Endodermal cell (in vitro differentiated cells): Measurements from ENCODE around the gene ANKRD24. TPM values are rescaled to one million over a fixed set of nuclear protein-coding genes. Genes with fewer than 3 reads are reported as not detected.
"Not testable (repeated sequence)": the region's sequence is repeated elsewhere in the genome, so short reads cannot be mapped to it uniquely, and the experiment has no call there.

Experiments used
- DNase-seq: peaks from one replicate; pipeline ENCODE4 v3.0.0-alpha.2; 2017
- H3K27ac ChIP-seq: 2 replicates; pipeline ENCODE4 v1.5.1; 2013; ENCODE audit warnings: mild to moderate bottlenecking, low read depth, low read length, moderate library complexity
- H3K27me3 ChIP-seq: 2 replicates; pipeline ENCODE4 v1.6.1; 2013; ENCODE audit warnings: mild to moderate bottlenecking, low read length, moderate library complexity; ENCODE audit not compliant: insufficient read depth, control insufficient read depth, poor library complexity, severe bottlenecking
- H3K36me3 ChIP-seq: 2 replicates; pipeline ENCODE4 v1.7.0; 2013; ENCODE audit warnings: mild to moderate bottlenecking, low read length, moderate library complexity; ENCODE audit not compliant: control insufficient read depth, insufficient read depth
- H3K4me1 ChIP-seq: one replicate; pipeline ENCODE4 v1.7.0; 2013; ENCODE audit warnings: low read length; ENCODE audit not compliant: control insufficient read depth, insufficient read depth
- H3K4me3 ChIP-seq: 2 replicates; pipeline ENCODE4 v1.5.1; 2013; ENCODE audit warnings: mild to moderate bottlenecking, low read length, moderate library complexity
- H3K9ac ChIP-seq: 2 replicates; pipeline ENCODE4 v1.6.1; 2013; ENCODE audit warnings: mild to moderate bottlenecking, low read length, moderate library complexity; ENCODE audit not compliant: poor library complexity, severe bottlenecking; ENCODE audit errors: extremely low read depth
- H3K9me3 ChIP-seq: 2 replicates; pipeline ENCODE4 v1.6.1; 2013; ENCODE audit warnings: mild to moderate bottlenecking, low read length, moderate library complexity; ENCODE audit not compliant: control insufficient read depth
- H3K27ac Mint-ChIP-seq: 2 replicates; pipeline ENCODE4 v1.8.0; 2020; ENCODE audit warnings: mixed read lengths
- H3K27me3 Mint-ChIP-seq: 2 replicates; pipeline ENCODE4 v1.8.0; 2021; ENCODE audit warnings: mild to moderate bottlenecking, mixed read lengths; ENCODE audit not compliant: insufficient read depth
- H3K36me3 Mint-ChIP-seq: 2 replicates; pipeline ENCODE4 v1.8.0; 2020; ENCODE audit warnings: low read depth, mixed read lengths
- H3K4me1 Mint-ChIP-seq: 2 replicates; pipeline ENCODE4 v1.8.0; 2020; ENCODE audit warnings: mixed read lengths
- H3K4me3 Mint-ChIP-seq: 2 replicates; pipeline ENCODE4 v1.8.0; 2020; ENCODE audit warnings: mild to moderate bottlenecking, moderate library complexity, mixed read lengths
- H3K9me3 Mint-ChIP-seq: 2 replicates; pipeline ENCODE4 v1.8.0; 2020; ENCODE audit warnings: mild to moderate bottlenecking, mixed read lengths
- CTCF ChIP-seq: fragments of 200-600 bp; sonication (generic); conservative IDR thresholded peaks from 2 replicates; pipeline ENCODE4 v1.5.0; 2021; ENCODE audit warnings: antibody characterized with exemption, mild to moderate bottlenecking
- WGBS, 2 experiments: methylation state at CpG; one replicate each; pipeline versions ENCODE4 v1.1.5 to v1.1.7; 2013; ENCODE audit warnings: missing lambda C conversion rate in 2 of 2, mixed read lengths in 1 of 2; ENCODE audit not compliant: insufficient coverage in 1 of 2, insufficient read length in 1 of 2; 5-methylcytosine and 5-hydroxymethylcytosine counted together
- total RNA-seq, 2 donors: library from RNA; stranded (reverse); fragmentation: NEBNext Ultra II Directional in 1 of 2; extraction: Animal tissue kit (Norgen Biotek cat#: 25700) in 1 of 2; gene quantifications; 2 replicates in 1 of 2; 3 replicates in 1 of 2; pipeline ENCODE4 v1.2.1, GENCODE V29; 2021

The ANKRD24 gene
- total RNA-seq, 2 donors from 2014 or later = 0.77 to 2.0 TPM

GRCh38 chr19:4268816-4269430, 86.4 kb downstream of the ANKRD24 start:
- TF ChIP-seq CTCF = no peak
- Histone ChIP-seq H3K27ac (no peak overlapping the region), H3K4me3 (no peak overlapping the region), H3K27me3 (no peaks in the 10 kb centered on the region), H3K9ac (no peak overlapping the region), H3K4me1 (no peaks in the 10 kb centered on the region), H3K36me3 (peaks cover 12% of the 10 kb centered on the region), H3K9me3 (no peaks in the 10 kb centered on the region)
- H3K36me3 Mint-ChIP-seq = peaks cover 43% of the 10 kb centered on the region
- no peaks in the 10 kb centered on the region for H3K9me3 Mint-ChIP-seq
- H3K27me3 Mint-ChIP-seq = no peaks in the 10 kb centered on the region
- H3K4me1 Mint-ChIP-seq = no peaks in the 10 kb centered on the region
- WGBS, 2 experiments = 92 to 96% methylated on average over 9 to 13 of the region's 13 CpGs
- H3K27ac Mint-ChIP-seq = no peak overlapping the region
- DNase-seq = no peak
- H3K4me3 Mint-ChIP-seq = no peak overlapping the region

GRCh38 chr19:4272894-4273293, 90.4 kb downstream of the ANKRD24 start:
- Histone ChIP-seq H3K9ac (no peak overlapping the region), H3K27me3 (no peaks in the 10 kb centered on the region), H3K4me1 (no peaks in the 10 kb centered on the region), H3K36me3 (peaks cover 12% of the 10 kb centered on the region), H3K4me3 (no peak overlapping the region), H3K27ac (no peak overlapping the region), H3K9me3 (no peaks in the 10 kb centered on the region)
- H3K27me3 Mint-ChIP-seq = peaks cover 3% of the 10 kb centered on the region
- DNase-seq = no peak
- no peaks in the 10 kb centered on the region for H3K9me3 Mint-ChIP-seq
- TF ChIP-seq CTCF = no peak
- H3K27ac Mint-ChIP-seq = no peak overlapping the region
- H3K36me3 Mint-ChIP-seq = peaks cover 23% of the 10 kb centered on the region
- 60 to 88% methylated on average over 2 to 10 of the region's 10 CpGs for WGBS, 2 experiments
- no peak overlapping the region for H3K4me3 Mint-ChIP-seq
- H3K4me1 Mint-ChIP-seq = no peaks in the 10 kb centered on the region

- H3K4me3 ChIP-seq, H3K9me3 Mint-ChIP-seq, H3K9me3 ChIP-seq, H3K27me3 ChIP-seq, DNase-seq, H3K4me3 Mint-ChIP-seq, H3K4me1 Mint-ChIP-seq, H3K36me3 ChIP-seq, H3K27ac Mint-ChIP-seq, H3K9ac ChIP-seq, H3K4me1 ChIP-seq, H3K27ac ChIP-seq: not testable (repeated sequence)
- H3K27me3 Mint-ChIP-seq = peaks cover 11% of the 10 kb centered on the region
- H3K36me3 Mint-ChIP-seq = peaks cover 14% of the 10 kb centered on the region
- WGBS, 2 experiments = 90 to 94% methylated on average over 5 to 6 of the region's 6 CpGs
Observed at GRCh38 chr19:4274321-4274686, 91.8 kb downstream of the ANKRD24 start.

Other genes starting within 250 kb of the ANKRD24 start
- 10 to 100 TPM; 22.1 to 36.4 TPM for gene NMRK2, start 249.6 kb upstream of the ANKRD24 start, total RNA-seq
- gene DAPK3, start 211.6 kb upstream of the ANKRD24 start, total RNA-seq = 100 to 1,000 TPM in 1 of 2 donors, 10 to 100 TPM in 1; 89.9 to 106 TPM
- gene EEF2, start 197.2 kb upstream of the ANKRD24 start, total RNA-seq = 1,000 to 10,000 TPM; 1,913 to 2,886 TPM
- 10 to 100 TPM; 57.5 to 58.1 TPM for gene PIAS4, start 175.0 kb upstream of the ANKRD24 start, total RNA-seq
- gene ZBTB7A, start 115.8 kb upstream of the ANKRD24 start, total RNA-seq = 10 to 100 TPM; 19.2 to 22.1 TPM
- 100 to 1,000 TPM; 191 TPM for gene MAP2K2, start 58.6 kb upstream of the ANKRD24 start, total RNA-seq
- under 1 TPM; 0.26 to 0.31 TPM for gene CREB3L3, start 29.1 kb upstream of the ANKRD24 start, total RNA-seq
- 10 to 100 TPM; 22.1 to 29.1 TPM for gene SIRT6, start 126 bp upstream of the ANKRD24 start, total RNA-seq
- not detected for gene EBI3, start 46.8 kb downstream of the ANKRD24 start, total RNA-seq
- gene YJU2, start 64.4 kb downstream of the ANKRD24 start, total RNA-seq = 10 to 100 TPM; 15.8 to 16.4 TPM
- 1 to 10 TPM; 2.8 to 6.6 TPM for gene SHD, start 96.6 kb downstream of the ANKRD24 start, total RNA-seq
- gene TMIGD2, start 119.7 kb downstream of the ANKRD24 start, total RNA-seq = under 1 TPM; 0.58 to 0.70 TPM
- 10 to 100 TPM; 33.3 to 37.9 TPM for gene FSD1, start 121.9 kb downstream of the ANKRD24 start, total RNA-seq
- 10 to 100 TPM; 12.7 to 13.3 TPM for gene STAP2, start 156.1 kb downstream of the ANKRD24 start, total RNA-seq
- gene MPND, start 160.9 kb downstream of the ANKRD24 start, total RNA-seq = 10 to 100 TPM; 51.5 to 55.9 TPM
- gene SH3GL1, start 217.9 kb downstream of the ANKRD24 start, total RNA-seq = 10 to 100 TPM; 76.8 to 77.0 TPM
- gene CHAF1A, start 220.0 kb downstream of the ANKRD24 start, total RNA-seq = 10 to 100 TPM; 70.7 to 76.9 TPM